Measurements from ENCODE around the gene CCNT2.

CCNT2 gene

GRCh38 chr2:134988994-134989605, 70.5 kb downstream of the CCNT2 start:
- H3K4me3 ChIP-seq (ENCODE audit: low read length): no peak overlapping the region
- peak; percentile 49 for DNase-seq (ENCODE audit: low read depth)
- TF ChIP-seq CTCF (IDR thresholded peaks at IDR 0.05; ENCODE audit: insufficient read depth, low read depth, low read length, missing control alignments): peak; percentile 29

- no peak overlapping the region for H3K4me3 ChIP-seq (ENCODE audit: low read length)
- TF ChIP-seq CTCF (IDR thresholded peaks at IDR 0.05; ENCODE audit: insufficient read depth, low read depth, low read length, missing control alignments): no peak
- no peak for DNase-seq (ENCODE audit: low read depth)
Observed at GRCh38 chr2:134999521-134999920, 80.9 kb downstream of the CCNT2 start.

GRCh38 chr2:135002836-135003235, 84.2 kb downstream of the CCNT2 start:
- no peak overlapping the region for H3K4me3 ChIP-seq (ENCODE audit: low read length)
- DNase-seq (ENCODE audit: low read depth): no peak
- TF ChIP-seq CTCF (IDR thresholded peaks at IDR 0.05; ENCODE audit: insufficient read depth, low read depth, low read length, missing control alignments): no peak

- peak; percentile 76 for DNase-seq (ENCODE audit: low read depth)
- no peak overlapping the region for H3K4me3 ChIP-seq (ENCODE audit: low read length)
- TF ChIP-seq CTCF (IDR thresholded peaks at IDR 0.05; ENCODE audit: insufficient read depth, low read depth, low read length, missing control alignments): peak; percentile 96
Observed at GRCh38 chr2:135004005-135004746, 85.6 kb downstream of the CCNT2 start.

GRCh38 chr2:135005753-135006152, 87.1 kb downstream of the CCNT2 start:
- DNase-seq (ENCODE audit: low read depth): no peak
- no peak for TF ChIP-seq CTCF (IDR thresholded peaks at IDR 0.05; ENCODE audit: insufficient read depth, low read depth, low read length, missing control alignments)
- H3K4me3 ChIP-seq (ENCODE audit: low read length): no peak overlapping the region

Data from epithelial cell of esophagus (primary cell).